Ovary (tissue), 9 donors: ENCODE results near the gene IL1RAPL1. TPM values are rescaled to one million over a fixed set of nuclear protein-coding genes. Genes with fewer than 3 reads are reported as not detected.

ENCODE experiments used
- DNase-seq, 5 donors: peaks; one replicate each; pipeline ENCODE4 v3.0.0-alpha.2; 2019 to 2020
- H3K27ac ChIP-seq, 2 donors: fragments of 200-600 bp; one replicate each; pipeline versions ENCODE4 v1.5.1 to v1.8.0; 2019 to 2022
- H3K27me3 ChIP-seq: fragments of 200-600 bp; one replicate; pipeline ENCODE4 v1.8.0; 2022
- H3K36me3 ChIP-seq: fragments of 200-600 bp; sonication (generic); one replicate; pipeline ENCODE4 v1.5.1; 2019
- H3K4me1 ChIP-seq: one replicate; pipeline ENCODE4 v1.8.1; 2013; ENCODE audit warnings: mild to moderate bottlenecking, moderate library complexity; ENCODE audit not compliant: insufficient read depth
- H3K4me3 ChIP-seq: fragments of 200-600 bp; sonication (generic); one replicate; pipeline ENCODE4 v1.5.1; 2017
- H3K9me3 ChIP-seq, 2 donors: fragments of 200-600 bp in 1 of 2; sonication (generic) in 1 of 2; one replicate each; pipeline versions ENCODE4 v1.5.1 to v1.8.1; 2013 to 2019; ENCODE audit warnings: mild to moderate bottlenecking in 1 of 2, moderate library complexity in 1 of 2
- CTCF ChIP-seq, 3 donors: fragments of 450-650 bp in 2 of 3; fragments of 200-600 bp in 1 of 3; IDR thresholded peaks; one replicate each; pipeline versions ENCODE4 v1.5.1 to v1.8.0; 2016 to 2022; ENCODE audit warnings: antibody characterized with exemption in 3 of 3, mild to moderate bottlenecking in 1 of 3
- EP300 ChIP-seq: sonication (generic); formaldehyde crosslinking; IDR thresholded peaks from one replicate; pipeline ENCODE4 v1.6.1; 2017; ENCODE audit warnings: antibody characterized with exemption
- POLR2A ChIP-seq: fragments of 450-650 bp; IDR thresholded peaks from one replicate; pipeline ENCODE4 v1.6.1; 2017; ENCODE audit warnings: antibody characterized with exemption, mild to moderate bottlenecking, moderate library complexity
- WGBS, 3 donors: extraction: QIAGEN DNeasy Blood & Tissue Kit in 1 of 3; methylation state at CpG; one replicate each; pipeline versions ENCODE4 v1.1.5 to v1.1.7; 2013 to 2017; 5-methylcytosine and 5-hydroxymethylcytosine counted together
- intact Hi-C, 4 donors: fragments of 100-400 bp; cut with DNase I; formaldehyde crosslinking; loops; one replicate each; pipeline versions ENCODE4 v1.11.0 to v1.15.1; 2022 to 2023
- polyA plus RNA-seq, 2 donors: library from polyadenylated mRNA; stranded (reverse); fragments of 200-250 nt in 1 of 2; fragments of 350-450 nt in 1 of 2; fragmentation: Illumina TruSeq in 1 of 2; extraction: RNeasy Lipid Tissue Mini Kit (QIAGEN cat#74804) in 1 of 2; gene quantifications; one replicate each; pipeline ENCODE4 v1.2.3, GENCODE V29; 2013 to 2014
- total RNA-seq, 7 donors: library from RNA; depleted of rRNA in 2 of 7; stranded (reverse); fragments of >200 nt in 2 of 7; fragmentation: NEBNext Ultra II Directional in 3 of 7; extraction: Animal tissue kit (Norgen Biotek cat#: 25700) in 3 of 7; gene quantifications; one replicate each; pipeline versions ENCODE4 v1.1.0 to v1.2.4, GENCODE V29; 2016 to 2023
- donor health status: DM: no; HTN: no; CAD: no; lungs with moderate emphysema.
- donor health status: DM: no; HTN: no; CAD: no.
- donor health status: Bipolar disorder and iron deficiency.
- donor health status: DM: yes; HTN: yes; CAD: no.
- donor health status: DM: no; HTN: no; CAD: no.
- donor health status: DM: yes; HTN: yes; CAD: no.

The IL1RAPL1 gene
- total and polyA plus RNA-seq, 9 donors, result 0.23 to 1.3 (median 0.61) TPM

GRCh38 chrX:28675173-28675572, 87.9 kb downstream of the IL1RAPL1 start:
- Histone ChIP-seq H3K27me3 (no peaks in the 10 kb centered on the region), H3K9me3 (no peaks in the 10 kb centered on the region), H3K27ac (no peak overlapping the region), H3K4me3 (no peak overlapping the region), H3K4me1 (no peaks in the 10 kb centered on the region), H3K36me3 (no peaks in the 10 kb centered on the region)
- WGBS, 3 donors, result 0 to 26% (median 0%) methylated on average over 1 of the region's 1 CpG
- intact Hi-C loops, result no loop called here
- no peak for DNase-seq
- TF ChIP-seq CTCF (IDR thresholded peaks at IDR 0.05), result no peak
- no peak for TF ChIP-seq EP300
- TF ChIP-seq POLR2A, result no peak

GRCh38 chrX:28693101-28693500, 105.9 kb downstream of the IL1RAPL1 start:
- Histone ChIP-seq H3K4me1 (no peaks in the 10 kb centered on the region), H3K4me3 (no peak overlapping the region), H3K27me3 (no peaks in the 10 kb centered on the region)

GRCh38 chrX:28697732-28698131, 110.5 kb downstream of the IL1RAPL1 start:
- Histone ChIP-seq H3K27me3 (no peaks in the 10 kb centered on the region), H3K9me3 (no peaks in the 10 kb centered on the region), H3K27ac (no peak overlapping the region), H3K4me1 (no peaks in the 10 kb centered on the region), H3K4me3 (no peak overlapping the region), H3K36me3 (no peaks in the 10 kb centered on the region)
- intact Hi-C loops, result no loop called here
- DNase-seq, result no peak
- TF ChIP-seq POLR2A (no peak), CTCF (IDR thresholded peaks at IDR 0.05) (no peak), EP300 (no peak)

More at GRCh38 chrX:28693101-28693500, 105.9 kb downstream of the IL1RAPL1 start:
- Histone ChIP-seq H3K9me3 (no peaks in the 10 kb centered on the region), H3K36me3 (no peaks in the 10 kb centered on the region), H3K27ac (no peak overlapping the region)
- intact Hi-C loops, result no loop called here
- no peak for DNase-seq
- TF ChIP-seq POLR2A (no peak), EP300 (no peak), CTCF (IDR thresholded peaks at IDR 0.05) (no peak)
- 80 to 88% (median 81%) methylated on average over 1 of the region's 1 CpG for WGBS, 3 donors

DNA sequence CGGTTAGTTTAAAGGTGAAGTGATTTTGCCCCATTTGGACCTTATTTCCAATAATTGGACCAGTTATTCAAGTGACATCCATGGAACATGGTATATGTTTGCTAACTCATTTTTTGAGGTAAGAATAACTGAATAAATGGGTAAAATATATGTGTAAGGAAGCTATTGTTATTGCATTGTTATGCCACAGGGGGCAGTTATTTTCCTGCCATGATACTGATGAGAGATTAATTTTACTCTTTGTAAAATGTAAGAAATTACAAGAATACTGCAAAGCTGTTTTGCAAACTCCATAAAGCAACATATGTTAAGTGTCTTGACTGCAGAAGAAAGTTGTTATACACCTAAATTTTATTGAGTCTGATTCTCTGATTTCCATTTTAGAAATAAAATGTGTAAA, 114.0 kb downstream of the IL1RAPL1 start:
- no peaks in the 10 kb centered on the region for H3K36me3 ChIP-seq
- no peak overlapping the region for H3K4me3 ChIP-seq
- no peaks in the 10 kb centered on the region for H3K4me1 ChIP-seq
- H3K27ac ChIP-seq, result no peak overlapping the region
- TF ChIP-seq POLR2A, result no peak
- no peak for TF ChIP-seq CTCF (IDR thresholded peaks at IDR 0.05)
- no peak for TF ChIP-seq EP300
- no peaks in the 10 kb centered on the region for H3K9me3 ChIP-seq
- 94% methylated on average over 1 of the region's 1 CpG for WGBS, 3 donors
- intact Hi-C loops, result no loop called here
- no peak for DNase-seq
- no peaks in the 10 kb centered on the region for H3K27me3 ChIP-seq

DNA sequence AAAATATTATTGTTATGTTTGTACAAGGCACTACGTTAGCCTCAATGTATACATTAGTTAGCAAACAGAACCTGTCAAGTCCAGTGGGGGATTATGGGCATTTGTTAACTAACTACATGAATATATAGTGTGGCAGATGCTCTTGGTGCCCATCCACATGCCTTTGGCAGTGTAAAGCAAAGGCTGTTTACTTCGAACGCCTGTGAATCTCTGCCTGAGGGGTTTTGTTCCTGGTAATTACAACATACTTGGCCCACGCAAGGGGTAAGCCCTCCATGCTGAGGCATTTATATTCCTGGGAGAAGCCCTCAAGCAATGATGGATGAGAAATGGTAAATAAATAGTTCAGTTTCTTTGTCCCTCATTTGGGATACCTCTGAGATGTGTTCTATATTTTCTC, 119.7 kb downstream of the IL1RAPL1 start:
- TF ChIP-seq POLR2A, result no peak
- no peak for TF ChIP-seq EP300
- no peak for TF ChIP-seq CTCF (IDR thresholded peaks at IDR 0.05)
- H3K4me3 ChIP-seq, result no peak overlapping the region

More for the DNA sequence above, 119.7 kb downstream of the IL1RAPL1 start:
- intact Hi-C loops, result no loop called here
- Histone ChIP-seq H3K9me3 (no peaks in the 10 kb centered on the region), H3K36me3 (no peaks in the 10 kb centered on the region), H3K27ac (no peak overlapping the region), H3K27me3 (no peaks in the 10 kb centered on the region), H3K4me1 (no peaks in the 10 kb centered on the region)
- DNase-seq, result no peak
- WGBS, 3 donors, result 55 to 65% (median 62%) methylated on average over 4 of the region's 4 CpGs
